ENCODE results near the gene KMT2C.

KMT2C gene

DNA sequence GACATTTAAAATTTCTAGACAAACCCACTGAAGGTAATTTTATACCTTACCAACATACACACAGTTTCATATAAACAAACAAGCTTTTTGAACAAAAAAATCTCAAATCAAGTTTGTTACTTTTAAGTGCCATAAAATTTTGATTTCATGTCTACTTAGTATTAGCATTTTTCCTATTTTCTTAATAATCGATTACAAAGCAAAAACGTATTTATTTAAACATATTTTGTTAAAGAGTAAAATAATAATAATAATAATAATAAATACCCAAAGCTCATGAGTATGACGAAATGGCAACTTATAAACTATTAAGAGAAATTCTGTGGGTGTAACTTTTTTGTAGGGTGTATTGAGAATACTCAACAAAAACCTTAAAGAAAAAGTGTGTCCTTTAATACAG is 232.7 kb downstream of the KMT2C start:
- DNase-seq (ENCODE audit: low read depth in 2 of 2): no peak

DNA sequence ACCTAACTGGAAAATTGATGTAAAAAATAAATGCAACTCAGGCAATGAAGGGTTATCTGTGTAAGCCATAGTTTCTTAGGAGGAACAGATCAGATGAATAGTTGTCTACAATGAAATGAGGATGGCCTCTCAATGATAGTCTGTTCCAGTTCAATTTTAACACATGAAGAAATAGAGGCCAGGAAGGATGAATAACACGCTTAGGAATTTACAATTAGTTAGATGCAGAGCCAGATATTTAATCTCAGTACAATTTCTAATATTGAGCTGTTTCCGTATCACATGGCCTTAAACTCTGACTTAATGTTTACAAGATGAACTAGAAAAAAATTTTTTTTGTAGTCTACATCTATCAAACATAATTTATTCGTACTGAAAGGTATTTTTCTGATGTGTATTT is 233.7 kb downstream of the KMT2C start:
- no peak for DNase-seq (ENCODE audit: low read depth in 2 of 2)

DNA sequence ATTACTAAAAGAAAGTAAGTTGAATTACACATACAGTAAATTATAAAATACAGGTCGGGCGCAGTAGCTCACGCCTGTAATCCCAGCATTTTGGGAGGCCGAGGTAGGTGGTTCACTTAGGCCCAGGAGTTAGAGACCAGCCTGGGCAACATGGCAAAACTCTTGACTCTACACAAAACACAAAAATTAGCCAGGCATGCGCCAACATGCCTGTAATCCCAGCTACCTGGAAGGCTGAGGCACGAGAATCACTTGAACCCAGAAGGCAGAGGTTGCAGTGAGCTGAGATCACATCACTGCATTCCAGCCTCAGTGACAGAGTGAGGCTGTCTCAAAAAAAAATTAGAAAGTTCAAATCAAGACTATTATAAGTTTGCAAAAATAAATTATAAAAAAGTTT is 235.4 kb downstream of the KMT2C start:
- no peak for DNase-seq (ENCODE audit: low read depth in 2 of 2)

DNA sequence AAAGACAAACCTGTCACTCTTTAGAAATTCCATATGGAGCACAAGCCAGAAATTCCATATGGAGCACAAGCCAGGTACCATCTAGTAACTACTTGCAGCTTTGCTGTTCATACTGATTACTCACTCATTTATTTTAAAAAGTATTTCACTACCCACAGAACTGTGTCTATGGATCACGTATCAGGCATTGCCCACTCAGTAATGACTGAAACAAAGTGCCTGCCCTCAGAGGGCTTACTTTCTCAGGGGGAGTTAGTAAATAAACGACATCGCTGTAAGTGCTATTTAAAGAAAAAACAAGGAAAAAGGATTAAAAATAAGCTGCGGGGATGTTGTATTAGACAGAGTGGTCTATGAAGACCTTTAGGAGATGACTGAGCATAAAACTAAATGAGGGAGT is 239.4 kb downstream of the KMT2C start:
- no peak for DNase-seq (ENCODE audit: low read depth in 2 of 2)

DNA sequence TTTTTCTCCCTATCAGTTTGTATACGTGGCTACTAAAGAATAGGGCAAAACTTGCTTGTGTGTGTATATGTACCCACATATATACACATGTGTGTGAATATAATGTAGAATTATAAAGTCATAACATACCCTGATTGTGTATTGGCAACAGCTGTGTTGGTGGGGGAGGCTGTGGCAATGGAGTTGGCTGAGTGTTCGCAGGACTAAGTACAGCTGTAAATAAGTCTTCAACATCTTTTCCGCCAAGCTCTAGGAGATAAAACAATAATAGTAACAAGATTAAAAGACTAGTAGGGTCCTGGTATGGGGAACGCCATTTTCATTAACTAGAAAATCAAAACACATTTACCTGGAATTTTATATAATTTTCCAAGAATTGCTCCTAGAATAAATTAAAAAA is 241.9 kb downstream of the KMT2C start:
- DNase-seq (ENCODE audit: low read depth in 2 of 2): no peak

DNA sequence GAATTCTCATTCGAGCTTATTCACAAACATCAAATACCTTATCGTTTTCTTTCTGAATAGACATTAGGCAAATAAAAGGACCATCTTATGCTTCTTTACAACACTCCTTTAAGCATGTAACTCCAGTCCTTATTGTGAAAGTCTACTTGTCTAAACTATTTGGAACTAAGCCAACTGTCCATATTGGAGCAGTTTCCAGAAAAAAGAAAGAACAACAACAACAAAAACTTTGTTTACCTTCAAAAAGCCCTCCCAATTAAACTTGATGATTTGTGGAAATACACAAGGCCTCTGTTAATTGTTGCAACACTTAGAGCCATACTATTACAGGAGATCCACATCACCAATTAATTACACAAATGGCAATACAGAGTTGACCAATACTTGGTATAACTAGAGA is 246.7 kb downstream of the KMT2C start:
- no peak for DNase-seq (ENCODE audit: low read depth in 2 of 2)

DNA sequence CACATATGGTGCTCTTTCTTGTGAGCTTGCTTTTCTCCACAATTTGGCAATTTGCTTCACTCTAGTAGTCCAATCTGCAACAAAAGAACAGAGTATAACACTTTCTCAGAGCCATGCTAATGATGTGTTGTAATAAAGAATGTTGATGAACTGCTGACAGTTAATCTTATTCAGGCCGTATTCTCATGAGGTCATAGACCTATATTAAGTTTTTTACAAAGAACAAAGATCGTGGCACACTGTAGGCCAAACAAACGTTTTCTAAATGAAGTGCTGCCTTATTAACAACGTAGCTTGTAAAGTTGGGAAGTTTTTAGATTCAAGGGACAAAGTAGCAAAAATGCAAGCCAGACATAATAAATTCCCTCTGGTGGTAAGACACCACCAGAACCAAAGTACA is 250.2 kb downstream of the KMT2C start:
- no peak for DNase-seq (ENCODE audit: low read depth in 2 of 2)

DNA sequence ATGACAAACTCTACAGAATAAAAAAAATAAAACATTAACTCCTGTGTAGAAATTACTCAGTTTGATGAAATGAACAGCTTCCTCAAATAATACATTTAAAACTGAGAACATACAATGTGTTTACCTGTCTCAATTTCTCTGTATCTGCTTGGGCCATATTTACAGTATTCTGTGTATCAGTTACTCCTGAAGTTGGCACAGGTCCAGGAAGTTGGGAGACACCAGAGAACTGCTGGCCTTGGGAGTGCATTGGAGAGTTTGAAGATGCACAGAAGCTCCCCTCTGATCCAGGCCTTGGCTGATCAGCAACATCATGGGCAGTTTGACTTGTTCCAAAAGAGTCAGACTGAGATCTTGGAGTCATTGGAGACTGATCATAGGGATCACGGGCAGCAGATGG is 255.2 kb downstream of the KMT2C start:
- no peak for DNase-seq (ENCODE audit: low read depth in 2 of 2)

DNA sequence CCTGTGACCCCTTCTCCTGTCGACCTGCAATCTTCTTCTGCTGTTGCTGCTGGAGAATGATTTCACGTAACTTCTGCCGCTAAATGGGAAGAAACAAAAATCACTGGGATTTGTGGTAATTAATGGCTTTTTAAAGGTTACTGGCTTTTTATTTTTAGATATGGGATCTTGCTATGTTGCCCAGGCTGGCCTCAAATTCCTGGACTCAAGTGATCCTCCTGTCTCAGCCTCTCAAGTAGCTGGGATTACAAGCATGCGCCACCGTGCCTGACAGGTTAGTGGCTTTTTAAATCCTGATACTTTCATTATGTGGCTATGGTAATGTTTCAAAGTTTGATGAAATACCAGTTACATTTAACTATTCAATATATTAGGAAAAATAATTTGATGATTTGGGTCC is 255.8 kb downstream of the KMT2C start:
- DNase-seq (ENCODE audit: low read depth in 2 of 2): no peak

DNA sequence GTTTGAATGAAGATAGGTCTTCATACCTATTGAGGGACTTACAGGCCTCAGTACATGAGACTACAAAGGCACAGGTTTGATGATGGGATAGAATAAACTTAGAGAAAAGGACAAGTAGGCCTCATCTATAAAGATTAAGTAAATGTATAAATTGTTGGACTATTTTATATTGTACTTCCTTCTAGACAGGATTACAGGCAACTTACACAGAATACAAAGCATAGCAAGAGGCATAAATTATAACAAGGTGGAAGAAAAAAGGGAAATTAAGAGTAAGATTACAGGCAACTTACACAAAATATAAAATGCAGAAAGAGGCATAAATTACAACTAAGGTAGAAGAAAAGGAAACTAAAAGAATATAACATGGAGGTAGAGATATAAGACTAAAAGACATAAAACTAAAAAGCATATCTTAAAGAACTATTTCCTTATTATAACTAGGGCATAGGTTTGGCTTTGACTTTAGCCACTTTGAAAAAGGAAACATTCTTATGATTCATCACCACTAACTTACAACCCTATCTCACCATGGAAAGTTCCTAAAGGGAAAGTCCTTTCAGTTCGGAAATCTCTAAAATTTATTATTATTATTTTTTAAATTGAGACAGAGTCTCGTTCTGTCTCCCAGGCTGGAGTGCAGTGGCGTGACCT is 257.3 kb downstream of the KMT2C start:
- DNase-seq (ENCODE audit: low read depth in 2 of 2): no peak

DNA sequence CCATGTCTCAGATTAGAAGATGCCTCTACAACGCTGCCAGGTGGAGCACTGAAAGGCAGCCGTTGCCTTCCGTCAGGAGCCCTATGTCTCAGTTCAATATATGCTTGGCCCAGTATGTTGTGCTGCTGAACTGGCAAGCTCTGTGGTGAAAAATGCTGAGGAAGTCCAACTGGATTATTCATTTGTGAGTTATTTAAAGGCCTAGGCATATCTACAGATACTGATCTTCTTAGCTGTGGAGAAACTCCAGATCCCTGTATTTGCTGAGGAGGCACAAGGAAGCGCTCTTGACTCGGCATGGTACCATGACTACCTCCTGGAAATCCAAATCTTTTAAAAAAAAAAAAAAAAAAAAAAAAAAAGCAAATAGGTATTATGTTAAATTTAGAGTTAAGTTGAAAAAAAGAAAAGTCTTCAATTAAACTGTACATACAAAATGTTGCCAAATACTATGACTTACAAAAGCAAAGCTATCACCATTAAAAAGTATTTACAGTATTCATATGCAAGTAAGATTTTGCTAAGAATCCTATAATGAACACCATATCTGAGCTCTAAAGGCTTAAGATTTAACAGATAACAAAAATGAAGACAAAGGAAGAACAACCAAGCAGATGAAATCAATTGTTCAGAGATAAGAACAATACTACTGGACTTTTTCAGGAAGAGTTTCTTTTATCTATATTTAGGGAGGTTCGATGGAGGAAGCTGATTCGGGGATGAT is 258.0 kb downstream of the KMT2C start:
- DNase-seq (ENCODE audit: low read depth in 2 of 2): no peak

DNA sequence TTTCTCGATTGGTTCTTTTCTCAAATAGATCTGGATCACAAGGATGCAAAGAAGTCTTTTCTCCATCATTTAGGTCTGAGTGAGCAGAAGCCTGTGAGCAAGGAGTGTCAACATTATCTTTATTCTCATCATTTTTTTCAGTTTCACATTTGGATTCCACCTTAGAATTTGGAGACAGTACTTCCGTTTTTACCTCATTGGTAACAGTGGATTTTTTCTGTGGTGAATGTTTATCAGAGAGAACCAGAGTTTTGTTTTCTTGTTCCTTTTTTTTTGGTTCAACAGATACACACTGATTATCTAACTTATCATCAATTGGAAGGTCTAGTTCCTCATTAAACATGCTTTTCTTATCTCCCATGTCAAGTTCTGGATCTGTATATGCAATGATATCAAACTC is 259.0 kb downstream of the KMT2C start:
- DNase-seq (ENCODE audit: low read depth in 2 of 2): no peak

DNA sequence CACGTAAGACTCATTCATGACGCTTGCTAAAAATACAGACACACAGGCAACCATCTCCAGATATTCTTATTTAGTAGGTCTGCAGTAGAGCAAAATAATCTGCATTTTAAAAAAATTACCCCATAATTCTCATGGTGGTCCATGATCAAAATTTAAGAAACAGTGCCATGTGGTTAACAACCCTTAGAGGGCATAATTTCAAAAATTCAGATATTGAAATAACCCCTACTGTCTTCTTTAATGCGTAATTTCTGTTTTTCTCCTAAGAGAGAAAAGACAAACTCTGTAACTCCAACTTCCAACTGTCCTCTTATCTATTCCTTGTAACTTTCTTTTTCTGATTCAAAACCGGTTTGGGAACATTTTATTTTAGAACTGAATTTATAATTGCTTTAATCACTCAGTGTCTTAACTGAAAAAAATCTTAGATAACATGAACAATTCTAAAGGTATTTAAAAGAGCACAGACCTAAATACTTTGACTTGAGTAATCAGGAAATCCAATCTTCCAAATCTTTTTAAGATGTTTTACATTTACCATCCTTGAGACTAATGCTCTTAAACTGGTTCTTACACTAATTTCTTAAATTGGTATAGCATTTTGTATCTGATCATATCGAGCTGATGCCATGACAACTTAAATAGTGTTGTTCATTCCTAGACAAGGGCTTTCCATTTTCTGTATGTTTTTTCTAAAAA is 262.3 kb downstream of the KMT2C start:
- DNase-seq (ENCODE audit: low read depth in 2 of 2): no peak

DNA sequence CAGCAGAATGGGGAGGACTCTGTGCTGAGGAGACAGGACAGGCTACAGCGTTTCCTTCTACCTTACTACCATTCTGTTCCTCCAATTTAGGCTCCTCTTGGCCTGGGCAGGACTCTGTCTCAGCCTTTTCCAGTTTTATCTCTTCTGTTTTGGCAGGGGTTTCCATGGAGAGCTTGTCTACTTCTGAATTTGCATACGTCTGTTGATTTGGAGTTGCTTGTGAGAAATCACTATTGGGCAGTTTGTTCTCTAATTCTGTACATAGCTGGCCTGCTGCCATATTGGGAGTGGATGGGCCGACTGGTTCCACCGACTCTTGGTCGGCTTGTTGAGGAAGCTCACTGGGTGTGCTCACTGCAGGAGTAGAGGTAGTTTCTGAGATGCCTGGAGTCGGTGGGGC is 273.5 kb downstream of the KMT2C start:
- no peak for DNase-seq (ENCODE audit: low read depth in 2 of 2)

DNA sequence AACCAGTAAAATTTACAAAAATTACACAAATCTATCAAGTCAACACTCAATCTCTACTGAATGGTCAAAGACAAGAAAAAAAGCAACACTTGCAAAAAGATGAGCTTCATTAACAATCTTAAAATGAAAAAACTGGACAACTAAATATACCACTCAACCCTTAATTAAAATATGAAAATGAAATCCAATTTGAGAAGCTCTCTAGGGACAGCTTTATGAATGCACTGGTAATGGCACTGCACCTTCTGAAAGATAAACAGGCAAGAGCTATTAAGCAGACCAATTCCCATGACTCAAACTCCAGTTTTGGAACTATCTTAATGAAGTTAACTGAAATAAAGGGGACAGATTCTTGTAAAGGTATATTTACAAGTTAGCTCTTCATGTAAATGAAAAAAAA is 274.6 kb downstream of the KMT2C start:
- DNase-seq (ENCODE audit: low read depth in 2 of 2): no peak

DNA sequence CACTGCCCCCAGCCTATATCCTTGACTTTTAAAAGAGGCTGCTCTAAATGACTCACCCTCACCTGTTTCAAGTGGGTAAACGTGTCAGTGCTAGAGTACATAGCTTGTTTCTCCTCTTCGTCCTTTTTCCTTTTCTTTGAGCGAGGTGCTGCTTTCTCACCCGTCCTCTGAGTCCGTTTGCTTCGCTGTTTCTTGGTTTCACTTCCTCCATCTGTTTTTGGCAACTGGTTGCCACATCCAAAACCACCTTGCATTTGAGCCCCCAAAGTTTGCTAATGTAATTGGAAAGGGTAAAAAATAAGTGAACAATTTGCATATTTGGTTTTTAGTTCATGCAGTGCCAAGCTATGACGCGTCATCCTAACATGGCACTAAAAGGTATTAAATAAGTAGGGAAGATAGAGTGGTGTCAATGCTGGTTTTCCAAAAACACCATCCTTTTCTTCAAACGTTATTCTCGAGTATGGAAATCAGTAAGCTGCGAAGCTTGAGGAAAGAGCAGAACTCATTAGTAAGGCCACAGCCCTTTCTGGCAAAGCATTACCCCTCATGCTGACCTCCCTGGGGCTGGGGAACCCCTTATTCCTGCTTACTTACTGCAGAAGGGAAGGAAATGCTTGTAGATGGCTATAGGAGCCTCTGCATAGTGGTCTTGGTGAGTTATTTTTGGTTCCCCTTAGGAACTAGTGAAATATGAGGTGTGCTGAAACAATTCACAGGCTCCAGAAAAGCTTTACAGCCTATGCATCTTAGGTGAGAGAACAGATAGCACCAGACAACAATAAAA is 276.8 kb downstream of the KMT2C start:
- no peak for DNase-seq (ENCODE audit: low read depth in 2 of 2)

DNA sequence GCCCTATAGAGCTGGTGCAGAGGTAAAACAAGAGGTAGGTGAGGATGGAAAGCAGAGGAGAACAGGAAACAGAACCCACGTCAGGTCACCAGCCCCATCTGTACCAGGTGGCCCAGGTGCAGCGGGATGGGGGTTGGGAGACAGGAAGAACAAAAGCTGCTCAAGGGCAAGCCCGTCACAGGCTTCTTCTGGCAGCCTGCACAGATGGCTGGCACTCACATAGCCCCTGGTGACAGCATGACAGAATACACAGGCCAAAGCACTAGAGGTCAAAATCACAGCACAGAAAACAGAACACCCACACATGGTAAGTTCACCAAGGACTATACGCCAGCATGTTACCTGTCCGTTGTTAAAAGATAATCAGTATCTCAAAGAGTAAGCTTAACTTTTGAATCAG is 283.5 kb downstream of the KMT2C start:
- no peak for DNase-seq (ENCODE audit: low read depth in 2 of 2)

DNA sequence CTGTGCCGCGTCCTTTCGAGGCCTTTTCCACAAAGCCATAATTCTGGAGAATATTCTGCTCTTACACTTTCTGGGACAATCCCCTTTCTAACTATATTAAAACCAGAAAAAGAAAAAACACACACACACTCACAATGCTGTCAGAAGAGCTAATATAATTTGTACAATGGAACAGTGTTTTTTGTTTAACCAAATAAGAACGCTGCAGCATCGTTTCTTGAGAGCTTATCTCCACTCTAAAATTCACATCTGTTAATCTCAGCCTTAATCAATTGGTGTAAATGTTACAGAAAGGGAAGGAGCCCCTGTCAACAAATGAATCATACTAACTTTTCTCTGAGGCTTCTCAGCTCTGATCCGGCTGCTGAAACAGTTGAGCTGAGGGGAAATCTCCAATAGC is 286.4 kb downstream of the KMT2C start:
- no peak for DNase-seq (ENCODE audit: low read depth in 2 of 2)

DNA sequence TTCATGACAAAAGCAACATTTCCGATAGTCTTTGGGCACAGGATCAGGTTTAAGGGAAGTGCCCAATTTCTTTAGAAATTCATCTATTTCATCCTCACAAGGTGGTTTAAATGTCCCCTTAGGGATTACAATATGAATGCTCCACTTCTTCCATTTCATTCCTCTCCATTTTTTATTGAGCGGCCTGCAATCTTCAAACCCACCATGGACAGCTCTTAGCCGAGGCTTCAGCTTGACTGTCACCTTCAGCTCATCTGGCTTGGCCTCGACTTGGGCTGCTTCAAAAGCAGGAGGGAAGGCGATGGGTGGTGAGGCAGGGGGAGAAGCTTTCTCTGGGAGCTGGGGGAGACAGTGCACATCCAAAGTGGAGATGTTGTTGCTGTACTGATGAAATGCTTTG is 287.1 kb downstream of the KMT2C start:
- DNase-seq (ENCODE audit: low read depth in 2 of 2): no peak

DNA sequence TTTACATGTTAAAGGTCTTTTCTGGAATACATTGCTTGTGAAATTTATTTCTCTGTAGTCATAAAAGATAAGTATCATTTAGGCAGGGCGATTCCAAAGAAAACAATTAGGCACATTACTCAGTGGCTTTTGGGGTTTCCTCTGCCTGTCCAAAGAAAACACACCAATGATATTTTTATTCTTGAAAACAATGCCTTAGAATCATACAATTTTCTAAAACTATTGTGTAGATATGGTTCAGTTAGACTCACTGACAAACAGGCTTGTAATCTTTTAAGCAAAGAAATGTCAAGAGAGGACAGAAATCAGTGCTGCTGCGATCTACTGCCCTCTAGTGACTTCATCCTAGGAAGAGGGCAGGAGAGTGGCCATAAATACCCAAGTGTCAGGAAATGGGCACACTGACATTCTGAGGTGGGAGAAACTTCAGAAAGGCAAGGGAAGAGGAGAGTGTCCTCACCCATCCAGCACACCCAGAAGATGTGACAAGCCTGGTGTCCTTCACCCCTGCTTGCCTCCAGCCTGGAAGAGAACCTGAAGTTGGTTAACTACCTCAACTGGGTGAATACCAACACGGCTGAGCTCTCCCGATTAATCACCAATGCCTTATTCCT is 289.8 kb downstream of the KMT2C start:
- no peak for DNase-seq (ENCODE audit: low read depth in 2 of 2)

DNA sequence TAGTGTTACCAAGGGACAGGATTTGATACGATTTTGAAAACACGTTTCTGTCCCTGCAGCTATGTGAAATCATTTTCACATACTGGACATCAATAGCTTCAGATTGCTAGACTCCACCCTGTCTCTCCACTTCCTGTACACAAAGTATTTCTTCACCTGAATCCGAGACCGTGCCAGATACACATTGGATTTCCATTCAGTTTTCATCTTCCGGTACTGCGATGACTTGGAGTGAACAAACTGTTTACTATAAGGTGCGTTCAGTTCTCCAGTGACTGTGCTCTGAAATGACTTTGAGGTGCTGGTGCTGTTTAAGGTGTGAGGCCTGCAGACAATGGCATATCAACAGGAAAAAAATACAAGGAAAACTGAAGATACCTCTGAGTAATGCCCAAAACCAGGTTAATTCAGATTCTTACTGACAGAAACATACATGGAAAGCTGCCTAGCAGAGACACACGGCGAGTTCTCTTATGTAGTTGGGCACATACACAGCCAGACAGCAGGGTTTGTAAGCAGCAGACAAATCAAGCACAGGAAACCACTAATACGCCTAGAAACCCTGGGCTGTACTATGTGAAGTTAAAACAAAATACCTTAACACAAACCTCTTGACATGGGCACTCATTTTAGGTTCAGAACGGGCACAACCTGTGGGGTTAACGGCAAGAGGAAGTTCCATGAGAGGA is 291.1 kb downstream of the KMT2C start:
- no peak for DNase-seq (ENCODE audit: low read depth in 2 of 2)
